Omental fat pad (tissue), 4 donors: ENCODE data around the gene REEP6. TPM values are rescaled to one million over a fixed set of nuclear protein-coding genes. Genes with fewer than 3 reads are reported as not detected.

ENCODE experiments used
- ATAC-seq: fragments of 150-250 bp; one replicate; pipeline ENCODE4 v1.9.1; 2016; ENCODE audit warnings: mild to moderate bottlenecking, moderate library complexity; ENCODE audit not compliant: low FRiP score
- DNase-seq: peaks from one replicate; pipeline ENCODE4 v3.0.0-alpha.2; 2019; ENCODE audit warnings: low spot score
- total RNA-seq, 4 donors: library from RNA; depleted of rRNA; stranded (reverse); fragments of >200 nt; gene quantifications; one replicate each; pipeline ENCODE4 v1.1.0, GENCODE V29; 2016
- TF ChIP-seq, protein P1 (sequence below), 3 donors: fragments of 450-650 bp; IDR thresholded peaks; one replicate each; pipeline ENCODE4 v1.5.1; 2016 to 2017; ENCODE audit warnings: antibody characterized with exemption in 3 of 3, mild to moderate bottlenecking in 3 of 3, moderate library complexity in 2 of 3

Gene REEP6
- total RNA-seq, 4 donors from 2014 or later = 1.6 to 4.5 (median 2.8) TPM

- TF ChIP-seq, protein P1, sequence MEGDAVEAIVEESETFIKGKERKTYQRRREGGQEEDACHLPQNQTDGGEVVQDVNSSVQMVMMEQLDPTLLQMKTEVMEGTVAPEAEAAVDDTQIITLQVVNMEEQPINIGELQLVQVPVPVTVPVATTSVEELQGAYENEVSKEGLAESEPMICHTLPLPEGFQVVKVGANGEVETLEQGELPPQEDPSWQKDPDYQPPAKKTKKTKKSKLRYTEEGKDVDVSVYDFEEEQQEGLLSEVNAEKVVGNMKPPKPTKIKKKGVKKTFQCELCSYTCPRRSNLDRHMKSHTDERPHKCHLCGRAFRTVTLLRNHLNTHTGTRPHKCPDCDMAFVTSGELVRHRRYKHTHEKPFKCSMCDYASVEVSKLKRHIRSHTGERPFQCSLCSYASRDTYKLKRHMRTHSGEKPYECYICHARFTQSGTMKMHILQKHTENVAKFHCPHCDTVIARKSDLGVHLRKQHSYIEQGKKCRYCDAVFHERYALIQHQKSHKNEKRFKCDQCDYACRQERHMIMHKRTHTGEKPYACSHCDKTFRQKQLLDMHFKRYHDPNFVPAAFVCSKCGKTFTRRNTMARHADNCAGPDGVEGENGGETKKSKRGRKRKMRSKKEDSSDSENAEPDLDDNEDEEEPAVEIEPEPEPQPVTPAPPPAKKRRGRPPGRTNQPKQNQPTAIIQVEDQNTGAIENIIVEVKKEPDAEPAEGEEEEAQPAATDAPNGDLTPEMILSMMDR (IDR thresholded peaks at IDR 0.05) = no peak
- DNase-seq (no peak), ATAC-seq (no peak)
Measured at GRCh38 chr19:1482361-1483130, 8.4 kb upstream of the REEP6 start.

DNA sequence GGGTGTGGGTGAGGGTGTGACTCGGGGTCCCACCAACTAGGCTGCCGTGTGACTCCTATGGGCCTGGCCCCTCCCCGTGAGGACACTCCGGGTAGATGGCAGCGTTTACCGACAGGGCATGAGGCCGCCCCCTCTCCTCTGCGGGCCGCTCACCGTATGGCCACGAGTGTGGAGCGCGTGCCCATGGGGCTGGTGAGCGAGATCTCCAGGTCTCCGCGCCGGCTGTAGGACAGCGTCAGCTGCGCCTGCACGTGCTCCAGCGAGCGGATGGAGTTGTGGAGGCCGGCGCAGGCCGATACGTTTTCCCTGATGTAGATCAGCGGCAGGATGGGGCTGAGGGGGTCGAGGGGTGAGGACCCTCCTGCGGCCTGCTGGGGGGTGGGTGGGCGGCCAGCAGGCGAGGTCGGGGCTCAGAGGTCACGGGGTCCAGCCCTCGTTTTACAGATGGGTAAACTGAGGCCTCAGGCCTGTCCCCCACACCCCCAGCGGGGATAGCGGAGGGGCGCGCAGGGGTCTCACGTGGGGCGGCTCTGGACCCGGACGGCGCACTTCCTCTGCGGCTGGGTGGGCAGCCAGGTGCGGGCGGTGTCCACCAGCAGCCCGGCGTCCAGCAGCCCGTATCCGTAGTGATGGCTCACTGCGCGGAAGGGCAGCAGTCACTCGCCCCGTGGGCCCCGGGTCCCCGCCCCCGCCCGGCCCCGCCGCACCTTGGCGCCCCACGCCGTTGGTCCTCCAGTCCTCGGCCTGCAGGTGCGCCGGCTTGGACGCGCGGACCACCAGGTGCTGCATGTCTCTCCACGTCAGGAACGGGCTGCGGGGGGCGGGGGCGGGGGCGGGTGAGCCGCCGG is 7.6 kb upstream of the REEP6 start:
- TF ChIP-seq, protein P1 (IDR thresholded peaks at IDR 0.05) = no peak
- DNase-seq (no peak), ATAC-seq (no peak)

GRCh38 chr19:1483979-1484428 is 7.0 kb upstream of the REEP6 start:
- no peak for DNase-seq
- ATAC-seq = no peak

DNA sequence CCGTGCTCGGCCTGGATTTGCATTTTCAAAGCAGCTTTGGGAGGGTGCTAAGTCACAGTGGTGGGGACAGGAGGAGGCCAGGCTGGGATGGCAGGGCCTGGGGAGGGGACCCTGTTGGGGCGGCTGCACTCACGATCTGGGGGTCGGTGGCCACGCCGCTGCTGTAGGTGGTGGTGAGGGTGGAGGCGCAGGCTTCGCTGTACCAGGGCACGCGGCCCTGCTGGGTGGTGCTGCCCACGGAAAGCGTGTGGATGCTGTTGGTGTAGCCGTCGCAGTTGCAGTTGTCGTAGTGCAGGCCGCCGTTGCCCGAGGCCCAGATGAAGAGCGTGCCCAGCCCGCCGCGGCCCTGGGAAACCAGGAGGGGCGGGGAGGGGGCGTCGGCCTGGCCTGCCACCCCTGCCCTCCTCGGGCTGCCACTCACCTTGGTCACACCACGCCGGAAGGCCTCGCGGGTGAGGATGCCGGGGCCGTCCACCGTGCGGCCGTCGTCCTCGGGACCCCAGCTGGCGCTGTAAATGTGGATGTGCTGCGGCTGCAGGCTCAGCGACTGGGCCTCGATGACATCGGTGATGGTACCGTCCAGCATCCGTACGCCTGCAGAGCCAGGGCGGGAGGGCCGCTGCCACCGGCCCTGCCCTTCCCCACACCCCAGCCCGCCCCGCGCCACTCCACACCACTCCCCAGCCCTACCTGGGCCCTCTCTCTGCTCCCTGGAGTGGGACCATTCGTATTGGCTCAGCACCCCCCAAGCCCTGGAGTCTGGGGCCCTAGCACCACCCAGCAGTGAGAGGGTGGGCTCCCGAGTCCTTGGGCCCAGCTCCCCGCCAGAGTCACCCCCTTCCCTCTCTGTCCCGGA is 4.0 kb upstream of the REEP6 start:
- DNase-seq (no peak), ATAC-seq (no peak)
- TF ChIP-seq, protein P1 (IDR thresholded peaks at IDR 0.05) = no peak

More at GRCh38 chr19:1483979-1484428, 7.0 kb upstream of the REEP6 start:
- TF ChIP-seq, protein P1 (IDR thresholded peaks at IDR 0.05) = no peak

- no peak for DNase-seq
- ATAC-seq = no peak
- TF ChIP-seq, protein P1 (IDR thresholded peaks at IDR 0.05) = no peak
Measured at GRCh38 chr19:1487576-1488281, 3.3 kb upstream of the REEP6 start.

- DNase-seq (no peak), ATAC-seq (no peak)
- TF ChIP-seq, protein P1 (IDR thresholded peaks at IDR 0.05) = no peak
Measured at GRCh38 chr19:1488282-1488601, 2.7 kb upstream of the REEP6 start.
